ENCODE data around the gene ATP4B.

Gene ATP4B

GRCh38 chr13:113605866-113606438, 52.0 kb downstream of the ATP4B start:
- DNase-seq = no peak

GRCh38 chr13:113605461-113605860, 52.5 kb downstream of the ATP4B start:
- no peak for DNase-seq

- no peak for DNase-seq
Observed at GRCh38 chr13:113604186-113604585, 53.8 kb downstream of the ATP4B start.

- DNase-seq = no peak
Observed at GRCh38 chr13:113603116-113603710, 54.8 kb downstream of the ATP4B start.

GRCh38 chr13:113602291-113602988, 55.6 kb downstream of the ATP4B start:
- DNase-seq = peak; percentile 33

- DNase-seq = no peak
Observed at GRCh38 chr13:113601166-113602070, 56.6 kb downstream of the ATP4B start.

- no peak for DNase-seq
Observed at GRCh38 chr13:113599391-113599790, 58.6 kb downstream of the ATP4B start.

All from eye (tissue), 1 donor.